Activated T-cell treated with anti-CD3 and anti-CD28 coated beads for 48 hours (primary cell): Measurements from ENCODE around the gene OR2AG1.

Source experiments
- DNase-seq: peaks from one replicate; pipeline ENCODE4 v3.0.0-alpha.2; 2020; ENCODE audit warnings: low read depth

The OR2AG1 gene

GRCh38 chr11:6782720-6783119, at the start of gene OR2AG1:
OR2AG1 (plus strand) TSS chr11:6783020; CDS start chr11:6785038, 2,018 bp downstream.
- no peak for DNase-seq

- no peak for DNase-seq
Measured at GRCh38 chr11:6733326-6734275, 49.2 kb upstream of the OR2AG1 start.

GRCh38 chr11:6734616-6735015, 48.2 kb upstream of the OR2AG1 start:
- no peak for DNase-seq

GRCh38 chr11:6735306-6735705, 47.5 kb upstream of the OR2AG1 start:
- no peak for DNase-seq

- no peak for DNase-seq
Measured at GRCh38 chr11:6736495-6737121, 46.2 kb upstream of the OR2AG1 start.

GRCh38 chr11:6737872-6738466, 44.9 kb upstream of the OR2AG1 start:
- no peak for DNase-seq

GRCh38 chr11:6738590-6738989, 44.2 kb upstream of the OR2AG1 start:
- DNase-seq: no peak

GRCh38 chr11:6742260-6742659, 40.6 kb upstream of the OR2AG1 start:
- no peak for DNase-seq

- DNase-seq: no peak
Measured at GRCh38 chr11:6745018-6745417, 37.8 kb upstream of the OR2AG1 start.

GRCh38 chr11:6745465-6746015, 37.3 kb upstream of the OR2AG1 start:
- DNase-seq: no peak

- no peak for DNase-seq
Measured at GRCh38 chr11:6746086-6746618, 36.7 kb upstream of the OR2AG1 start.

- DNase-seq: no peak
Measured at GRCh38 chr11:6746626-6747025, 36.2 kb upstream of the OR2AG1 start.

GRCh38 chr11:6747097-6747668, 35.6 kb upstream of the OR2AG1 start:
- DNase-seq: no peak

- no peak for DNase-seq
Measured at GRCh38 chr11:6755303-6755952, 27.4 kb upstream of the OR2AG1 start.

GRCh38 chr11:6755953-6756347, 26.9 kb upstream of the OR2AG1 start:
- DNase-seq: no peak

- DNase-seq: no peak
Measured at GRCh38 chr11:6757373-6757967, 25.4 kb upstream of the OR2AG1 start.

GRCh38 chr11:6771926-6772893, 10.6 kb upstream of the OR2AG1 start, which contains the start of gene OR2AG2:
OR2AG2 (minus strand) TSS chr11:6771976; CDS start chr11:6768957, 3,019 bp downstream.
- DNase-seq: no peak

GRCh38 chr11:6778518-6778917, 4.3 kb upstream of the OR2AG1 start:
- DNase-seq: no peak

GRCh38 chr11:6780829-6781228, 2.0 kb upstream of the OR2AG1 start:
- no peak for DNase-seq

- no peak for DNase-seq
Measured at GRCh38 chr11:6790546-6790945, 7.7 kb downstream of the OR2AG1 start.
